ENCODE results near the gene LHFPL3. TPM values are rescaled to one million over a fixed set of nuclear protein-coding genes. Genes with fewer than 3 reads are reported as not detected.

Gene LHFPL3
- total RNA-seq, 1 experiment from 2014 or later, result not detected

DNA sequence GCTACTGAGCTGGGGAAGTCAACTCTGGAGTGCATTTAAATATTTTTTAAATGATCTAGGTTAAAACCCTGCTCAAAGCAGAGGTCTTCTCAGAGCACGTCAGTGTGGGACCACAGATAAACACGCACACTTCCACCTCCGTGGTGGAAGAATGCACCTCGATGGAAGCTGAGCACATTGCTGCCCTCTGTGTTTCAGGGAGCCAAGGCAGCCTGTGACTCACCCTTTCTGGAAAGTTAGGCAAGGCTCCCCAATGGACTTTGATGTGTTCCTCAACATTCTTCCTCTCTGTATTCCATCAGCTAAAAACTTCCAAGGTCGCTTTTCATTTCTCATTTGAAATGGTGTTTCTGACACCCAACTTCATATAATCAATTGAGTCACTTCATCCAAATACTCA lies 514.8 kb downstream of the LHFPL3 start:
- Histone ChIP-seq H2AFZ (ENCODE audit: low read length) (no peak overlapping the region), H3K4me1 (ENCODE audit: insufficient read depth, low read length) (no peaks in the 10 kb centered on the region), H2BK15ac (ENCODE audit: low read depth, low read length) (no peak overlapping the region), H4K8ac (replicated peaks; ENCODE audit: insufficient read length, low read depth, low read length) (no peak overlapping the region), H2BK20ac (ENCODE audit: low read depth, low read length, poor library complexity, severe bottlenecking) (no peak overlapping the region), H3T11ph (ENCODE audit: low read length) (no peak overlapping the region), H3K14ac (ENCODE audit: insufficient read depth, low read length) (no peak overlapping the region), H2BK120ac (ENCODE audit: low read depth, low read length, poor library complexity, severe bottlenecking) (no peak overlapping the region), H3K23ac (ENCODE audit: insufficient read length, low read depth, low read length) (no peak overlapping the region), H3K4me2 (ENCODE audit: insufficient read depth, insufficient read length, low read length) (no peak overlapping the region), H3K56ac (ENCODE audit: insufficient read length, low read depth, low read length) (no peak overlapping the region), H3K9ac (ENCODE audit: extremely low read depth, insufficient read length, low read length) (no peak overlapping the region), H4K5ac (ENCODE audit: insufficient read length, low read depth, low read length) (no peak overlapping the region), H3K23me2 (ENCODE audit: insufficient read length, low read depth, low read length, poor library complexity, severe bottlenecking) (no peaks in the 10 kb centered on the region), H3K9me3 (ENCODE audit: control insufficient read depth, low read depth, low read length) (no peaks in the 10 kb centered on the region), H3K4ac (ENCODE audit: low read depth, low read length) (no peak overlapping the region), H3K27ac (ENCODE audit: insufficient read length, low read depth, low read length) (no peak overlapping the region), H3K18ac (ENCODE audit: insufficient read length, low read depth, low read length) (no peak overlapping the region), H2BK5ac (ENCODE audit: insufficient read length, low read length) (no peak overlapping the region), H4K20me1 (ENCODE audit: control insufficient read depth, insufficient read depth, insufficient read length) (no peaks in the 10 kb centered on the region), H3K27me3 (ENCODE audit: insufficient read depth, low read length) (no peaks in the 10 kb centered on the region), H4K91ac (ENCODE audit: insufficient read length, low read depth, low read length) (no peak overlapping the region), H3K79me2 (ENCODE audit: insufficient read depth, low read length) (no peaks in the 10 kb centered on the region), H2BK12ac (ENCODE audit: insufficient read length, low read depth, low read length) (no peak overlapping the region), H3K79me1 (ENCODE audit: insufficient read depth, low read depth, low read length, poor library complexity, severe bottlenecking) (no peaks in the 10 kb centered on the region), H2AK5ac (ENCODE audit: insufficient read length, low read length) (no peak overlapping the region)
- H3K4me1 Mint-ChIP-seq, result peaks cover 2 to 5% of the 10 kb centered on the region in 2 experiments; a peak in 2 of 4 replicates
- no peaks in the 10 kb centered on the region; the same call in 1 of the 2 replicates for H3K27me3 Mint-ChIP-seq (ENCODE audit: low read depth)
- WGBS (ENCODE audit: extremely low coverage, insufficient read length, low lambda C conversion rate), result no CpG with 5 or more reads among the region's 5 CpGs
- H3K36me3 Mint-ChIP-seq (ENCODE audit: insufficient read depth in 1 of 3, low read depth in 3 of 3), result no peaks in the 10 kb centered on the region; a peak in 1 of 7 replicates
- no peak overlapping the region for H3K4me3 Mint-ChIP-seq
- no peaks in the 10 kb centered on the region for H3K9me3 Mint-ChIP-seq
- no peak overlapping the region for H3K27ac Mint-ChIP-seq
- no peak for DNase-seq
- no peak for TF ChIP-seq CTCF (conservative IDR thresholded peaks at IDR 0.05)
